K562 (cell line): ENCODE measurements around the gene CAMK2D. TPM values are rescaled to one million over a fixed set of nuclear protein-coding genes. Genes with fewer than 3 reads are reported as not detected.

ENCODE experiments used
- ATAC-seq: fragments of 200-7000 bp; cut with Tn5 transposase; 3 replicates; pipeline ENCODE4 v1.9.1; 2020; ENCODE audit warnings: moderate library complexity
- BruUV-seq: library from RNA; stranded (reverse); fragments of 400-500 nt; replicated peaks from 2 replicates; lab custom pipeline; 2021; lab: Mats Ljungman, UMichigan
- CTCF ChIA-PET: fragments of 300-600 bp; formaldehyde crosslinking; extraction: SDS; loops from one replicate; lab custom pipeline; 2021; ENCODE audit warnings: low intra/inter-chr PET ratio; lab: Yijun Ruan, JAX
- POLR2A ChIA-PET: fragments of 300-600, 350-650 bp; sonication (Branson Sonifier 250); formaldehyde crosslinking; extraction: SDS; loops from one replicate; lab custom pipeline; 2021; ENCODE audit warnings: antibody characterized with exemption, inconsistent platforms; lab: Yijun Ruan, JAX
- DNase-seq, 4 experiments: peaks; one replicate each; pipeline versions ENCODE4 v3.0.0 to v3.0.0-alpha.2; 2011 to 2018; ENCODE audit warnings: low spot score in 3 of 4, mixed read lengths in 3 of 4; ENCODE audit errors: extremely low read depth in 1 of 4
- FAIRE-seq: peaks from 2 replicates; lab custom pipeline; 2011; peaks lifted over from hg19 to GRCh38; lab: Jason Lieb, UNC
- H2AFZ ChIP-seq: 2 replicates; pipeline ENCODE4 v1.6.0; 2011; ENCODE audit warnings: low read depth, low read length, control low read depth, inconsistent platforms
- H3K27ac ChIP-seq: fragments of 200-600 bp; 3 replicates; pipeline ENCODE4 v1.8.0; 2011; ENCODE audit warnings: low read depth, mild to moderate bottlenecking, control low read depth, inconsistent platforms, low read length, moderate library complexity, mixed read lengths; ENCODE audit errors: extremely low read depth
- H3K27me3 ChIP-seq, 2 experiments: fragments of 300-600 bp in 1 of 2; 2 replicates in 1 of 2; 3 replicates in 1 of 2; pipeline versions ENCODE4 v1.6.0 to v1.8.0; 2011; ENCODE audit warnings: inconsistent platforms in 2 of 2, low read length in 2 of 2, mild to moderate bottlenecking in 1 of 2, mixed read lengths in 1 of 2, moderate library complexity in 1 of 2; ENCODE audit not compliant: control insufficient read depth in 2 of 2, insufficient read depth in 2 of 2
- H3K36me3 ChIP-seq: fragments of 300-600 bp; 3 replicates; pipeline ENCODE4 v1.8.0; 2011; ENCODE audit warnings: mild to moderate bottlenecking, low read length, inconsistent platforms; ENCODE audit not compliant: control insufficient read depth, insufficient read depth
- H3K4me1 ChIP-seq, 2 experiments: fragments of 200-600 bp in 1 of 2; replicated peaks in 1 of 2; 2 replicates in 1 of 2; 3 replicates in 1 of 2; pipeline versions ENCODE4 v1.5.1 to v1.8.0; 2011; ENCODE audit warnings: inconsistent platforms in 2 of 2, low read length in 2 of 2, mild to moderate bottlenecking in 1 of 2, mixed read lengths in 1 of 2, moderate library complexity in 1 of 2; ENCODE audit not compliant: control insufficient read depth in 2 of 2, insufficient read depth in 2 of 2
- H3K4me2 ChIP-seq: 2 replicates; pipeline ENCODE4 v1.6.1; 2011; ENCODE audit warnings: low read length, control low read depth, inconsistent platforms, mixed read lengths; ENCODE audit not compliant: insufficient read depth
- H3K4me3 ChIP-seq: fragments of 200-600 bp; sonication (generic), shearing (Covaris generic); 2 replicates; pipeline ENCODE4 v1.5.1; 2016; ENCODE audit warnings: control low read depth, inconsistent platforms
- H3K79me2 ChIP-seq: fragments of 200-600 bp; 3 replicates; pipeline ENCODE4 v1.8.0; 2011; ENCODE audit warnings: low read length, inconsistent platforms; ENCODE audit not compliant: control insufficient read depth, insufficient read depth
- H3K9ac ChIP-seq, 2 experiments: 2 replicates each; pipeline versions ENCODE4 v1.6.0 to v1.6.1; 2011; ENCODE audit warnings: low read depth in 2 of 2, low read length in 2 of 2, control low read depth in 1 of 2, inconsistent platforms in 1 of 2, mild to moderate bottlenecking in 1 of 2, mixed read lengths in 1 of 2; ENCODE audit not compliant: insufficient read depth in 1 of 2
- H3K9me1 ChIP-seq: one replicate; pipeline ENCODE4 v1.6.0; 2011; ENCODE audit warnings: inconsistent platforms, mild to moderate bottlenecking, low read length, moderate library complexity; ENCODE audit not compliant: control insufficient read depth, insufficient read depth
- H3K9me3 ChIP-seq: replicated peaks from 2 replicates; pipeline ENCODE4 v1.5.1; 2011; ENCODE audit warnings: low read depth, low read length, inconsistent platforms; ENCODE audit not compliant: control insufficient read depth, insufficient read depth
- H4K20me1 ChIP-seq: replicated peaks from 2 replicates; pipeline ENCODE4 v1.6.1; 2011; ENCODE audit warnings: low read length, inconsistent platforms, mixed read lengths; ENCODE audit not compliant: control insufficient read depth, insufficient read depth
- ARHGAP35 ChIP-seq: fragments of 450-650 bp; IDR thresholded peaks from 2 replicates; pipeline ENCODE4 v1.6.1; 2018; ENCODE audit not compliant: partially characterized antibody
- CBFA2T2 ChIP-seq: fragments of 450-650 bp; conservative IDR thresholded peaks from 2 replicates; pipeline ENCODE4 v1.6.1; 2017; ENCODE audit warnings: mild to moderate bottlenecking
- CEBPG ChIP-seq, 3 experiments: fragments of 200-800 bp in 1 of 3; sonication (Bioruptor generic) in 1 of 3; sonication (generic) in 1 of 3; formaldehyde crosslinking in 1 of 3; IDR thresholded peaks in 2 of 3; conservative IDR thresholded peaks in 1 of 3; 2 replicates each; pipeline versions ENCODE4 v1.6.1 to v1.8.0; 2016 to 2022; ENCODE audit warnings: missing compliant biosample characterization in 2 of 3, missing genetic modification characterization in 2 of 3, mild to moderate bottlenecking in 1 of 3, missing genetic modification reagents in 1 of 3
- CTCFL ChIP-seq: IDR thresholded peaks from 2 replicates; pipeline ENCODE4 v1.6.1; 2011; ENCODE audit warnings: borderline replicate concordance, low read depth, mild to moderate bottlenecking, moderate library complexity, low read length; ENCODE audit not compliant: insufficient read depth, poor library complexity, severe bottlenecking
- EP400 ChIP-seq: fragments of 450-650 bp; IDR thresholded peaks from 2 replicates; pipeline ENCODE4 v1.6.1; 2017; ENCODE audit warnings: antibody characterized with exemption, mild to moderate bottlenecking, moderate library complexity
- GMEB1 ChIP-seq: fragments of 250-450 bp; sonication (Bioruptor Pico); IDR thresholded peaks from 2 replicates; pipeline ENCODE4 v1.4.0; 2020; ENCODE audit warnings: mild to moderate bottlenecking
- HMGXB4 ChIP-seq: sonication (generic); formaldehyde crosslinking; IDR thresholded peaks from 2 replicates; pipeline ENCODE4 v1.8.1; 2023; ENCODE audit warnings: mild to moderate bottlenecking, missing genetic modification reagents
- POLR2AphosphoS5 ChIP-seq: IDR thresholded peaks from 2 replicates; pipeline ENCODE4 v1.6.1; 2011; ENCODE audit warnings: mild to moderate bottlenecking, low read depth, low read length, moderate library complexity; ENCODE audit not compliant: control insufficient read depth, insufficient read depth
- XRCC3 ChIP-seq: fragments of 450-650 bp; IDR thresholded peaks from 2 replicates; pipeline ENCODE4 v1.6.1; 2017; ENCODE audit warnings: mild to moderate bottlenecking, moderate library complexity
- ZNF449 ChIP-seq: fragments of 250-450 bp; sonication (Bioruptor Pico); IDR thresholded peaks from 2 replicates; pipeline ENCODE4 v1.8.0; 2022; ENCODE audit warnings: moderate library complexity, mild to moderate bottlenecking, inconsistent platforms
- ZNF785 ChIP-seq: fragments of 250-450 bp; sonication (Bioruptor Pico); IDR thresholded peaks from 2 replicates; pipeline ENCODE4 v1.4.0; 2020; ENCODE audit warnings: mild to moderate bottlenecking
- ZSCAN32 ChIP-seq: fragments of 450-650 bp; formaldehyde crosslinking; IDR thresholded peaks from 2 replicates; pipeline ENCODE4 v1.4.0; 2020; ENCODE audit warnings: mild to moderate bottlenecking, moderate library complexity
- WGBS: fragments of 100-300 bp; shearing (Covaris generic); methylation state at CpG from one replicate; pipeline ENCODE4 v1.1.6; 2016; ENCODE audit warnings: low coverage, mixed read lengths; ENCODE audit not compliant: insufficient coverage; ENCODE audit errors: missing lambda C conversion rate; 5-methylcytosine and 5-hydroxymethylcytosine counted together
- in situ Hi-C: fragments of 300-500 bp; cut with MboI; formaldehyde crosslinking; loops from 4 replicates; pipeline ENCODE4 v1.15.0; 2018; ENCODE audit warnings: inconsistent platforms, mixed read lengths
- intact Hi-C: fragments of 100-400 bp; cut with micrococcal nuclease; formaldehyde crosslinking; loops from 2 replicates; pipeline ENCODE4 v1.14.2; 2022
- polyA plus RNA-seq, 8 experiments: library from polyadenylated mRNA; depleted of rRNA in 4 of 8; stranded (reverse) in 5 of 8; unstranded in 3 of 8; fragments of >200 nt; fragmentation: Nextera tagmentation in 2 of 8; fragmentation: Illumina TruSeq in 1 of 8; extraction: Ambion mirVana in 2 of 8; extraction: Trizol in 1 of 8; gene quantifications; 2 replicates each; pipeline versions ENCODE4 v1.2.1 to v1.2.3, GENCODE V29; 2011 to 2014; ENCODE audit warnings: inconsistent platforms in 1 of 8, missing spikeins in 1 of 8
- total RNA-seq, 7 experiments: library from RNA; depleted of rRNA in 6 of 7; stranded (reverse); fragments of >200 nt in 6 of 7; fragmentation: Illumina TruSeq in 2 of 7; extraction: Trizol in 2 of 7; gene quantifications; 2 replicates each; pipeline versions ENCODE4 v1.2.1 to v1.2.3, GENCODE V29; 2011 to 2021; ENCODE audit warnings: low replicate concordance in 1 of 7

The CAMK2D gene
- total and polyA plus RNA-seq, 9 of the 15 experiments (the other 6 are each of a cell fraction or from before 2014, with no cell fraction given), result 0.01 to 0.33 (median 0.04) TPM; not detected in 2

GRCh38 chr4:113409181-113409580 is 352.4 kb downstream of the CAMK2D start:
- no peak overlapping the region for H3K4me2 ChIP-seq
- H4K20me1 ChIP-seq, result no peaks in the 10 kb centered on the region
- no peak overlapping the region for H3K9ac ChIP-seq
- H3K79me2 ChIP-seq, result no peaks in the 10 kb centered on the region
- TF ChIP-seq EP400 (no peak), ARHGAP35 (no peak), ZNF785 (CRISPR knock-in tag) (no peak), CBFA2T2 (no peak), POLR2AphosphoS5 (no peak), GMEB1 (CRISPR knock-in tag) (no peak), ZSCAN32 (CRISPR knock-in tag) (no peak), CEBPG (CRISPR knock-in tag; IDR thresholded peaks at IDR 0.05) (no peak), CEBPG (tag; conservative IDR thresholded peaks at IDR 0.05 in 1 of 2, IDR thresholded peaks at IDR 0.05 in 1 of 2) (no peak), XRCC3 (no peak), CTCFL (no peak), ZNF449 (CRISPR knock-in tag) (no peak), HMGXB4 (CRISPR knock-in tag) (no peak)
- no peaks in the 10 kb centered on the region for H3K9me1 ChIP-seq
- DNase-seq, result no peak
- CTCF ChIA-PET, result no interaction called here
- FAIRE-seq, result no peak
- H3K4me3 ChIP-seq, result no peak overlapping the region
- in situ Hi-C loops, result loop anchor here (25.0 kb wide), 1 partner anchor 978 kb away; no protein-coding TSS in a partner anchor
- H3K27ac ChIP-seq, result no peak overlapping the region
- no peaks in the 10 kb centered on the region for H3K27me3 ChIP-seq
- intact Hi-C loops, result no loop called here
- POLR2A ChIA-PET, result no interaction called here
- no peaks in the 10 kb centered on the region for H3K9me3 ChIP-seq
- H3K36me3 ChIP-seq, result no peaks in the 10 kb centered on the region
- no peak overlapping the region for H2AFZ ChIP-seq
- H3K4me1 ChIP-seq, result no peaks in the 10 kb centered on the region
- no peak for ATAC-seq
- BruUV-seq, result no TSS peak
- WGBS, result 0% methylated on average over 4 of the region's 4 CpGs
